ENCODE data around the gene ZNF644. TPM values are rescaled to one million over a fixed set of nuclear protein-coding genes. Genes with fewer than 3 reads are reported as not detected.
"Not testable (repeated sequence)": the region's sequence is repeated elsewhere in the genome, so short reads cannot be mapped to it uniquely, and the experiment has no call there.

Gene ZNF644
- polyA plus RNA-seq = 10 to 100 TPM; 32.6 to 53.9 (median 34.0) TPM

DNA sequence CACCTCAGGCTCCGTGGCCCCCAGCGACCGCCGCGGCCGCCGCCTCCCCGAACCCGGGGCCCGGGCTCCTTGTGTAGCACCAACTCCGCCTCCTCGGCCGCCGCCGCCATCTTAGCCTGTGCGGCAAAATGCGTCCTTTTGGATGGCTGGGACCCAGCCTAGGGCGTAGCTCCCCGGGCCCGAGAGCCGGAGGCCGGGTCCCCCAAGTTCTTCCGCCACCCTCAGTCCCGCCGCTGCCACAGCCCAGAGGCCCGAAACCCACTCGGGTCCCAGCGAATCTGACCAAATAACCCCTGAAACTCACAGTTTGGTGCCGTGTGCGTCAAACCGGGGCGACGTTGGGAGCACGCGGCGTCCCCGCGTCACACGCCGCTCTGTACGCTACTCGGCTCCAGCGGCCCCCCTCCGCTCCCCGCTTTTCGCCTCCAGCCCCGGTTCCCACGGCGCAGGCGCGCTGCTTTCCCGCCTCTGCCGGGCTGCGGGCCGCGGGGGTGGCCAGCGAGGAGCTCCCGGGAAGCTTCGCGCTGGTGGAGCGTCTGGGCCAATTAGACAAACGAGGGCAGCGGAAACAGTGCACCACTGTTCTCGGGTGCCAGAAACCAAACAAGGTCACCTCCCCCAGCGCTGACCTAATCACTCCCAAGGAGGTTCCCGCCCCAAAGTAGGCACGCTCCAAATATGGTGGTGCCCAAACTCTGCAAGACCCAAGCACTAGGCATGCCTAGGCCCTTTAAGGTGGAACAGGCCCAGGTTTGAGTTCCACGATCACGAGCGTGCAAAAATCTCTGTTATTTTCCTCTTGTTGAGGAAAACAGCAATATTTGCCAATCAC, at the start of gene ZNF644:
TSS of gene ZNF644 (minus strand) at position 350 of the 832 bp plus-strand sequence. CDS start 39,682 bp downstream, outside the sequence.
- peak; percentile 92 to 94 (median 93) for DNase-seq
- H3K4me3 Mint-ChIP-seq = peak within 1 kb of the TSS; percentile 89 to 96 (median 95)
- peaks cover 8 to 16% (median 13%) of the 10 kb centered on the region in 3 donors for H3K27me3 Mint-ChIP-seq (ENCODE audit: low read depth in 3 of 3)
- peaks cover 48 to 59% of the 10 kb centered on the region in 2 donors for H3K4me1 Mint-ChIP-seq
- H3K36me3 Mint-ChIP-seq = no peaks in the 10 kb centered on the region
- no peaks in the 10 kb centered on the region for H3K9me3 Mint-ChIP-seq
- H3K27ac Mint-ChIP-seq = peak within 1 kb of the TSS; percentile 97 to 99 (median 98)

DNA sequence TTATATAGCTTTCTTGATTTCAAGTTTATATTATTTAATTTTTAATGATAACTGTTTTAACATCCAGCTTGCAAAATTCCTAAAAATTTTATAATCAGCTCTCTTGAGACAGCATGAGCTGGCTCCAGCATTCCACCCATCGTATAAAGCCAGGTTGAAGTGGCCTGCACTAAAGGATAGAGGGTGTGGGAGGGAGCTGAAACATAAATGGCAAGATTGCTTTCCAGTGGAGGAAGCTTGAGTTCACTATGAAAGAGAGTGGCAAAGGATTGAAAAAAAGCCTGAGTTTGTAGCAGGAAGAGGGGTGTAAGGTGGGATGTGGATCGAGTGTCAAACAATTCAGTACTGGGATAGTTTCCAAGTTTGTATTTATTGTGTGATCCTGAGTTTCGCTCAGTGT, 48.5 kb upstream of the ZNF644 start:
- Mint-ChIP-seq H3K4me3 (no peak overlapping the region), H3K9me3 (no peaks in the 10 kb centered on the region), H3K36me3 (peaks cover 0 to 10% (median 5%) of the 10 kb centered on the region in 3 donors), H3K27me3 (ENCODE audit: low read depth in 3 of 3) (peaks cover 3 to 13% (median 7%) of the 10 kb centered on the region in 3 donors), H3K27ac (no peak overlapping the region), H3K4me1 (no peaks in the 10 kb centered on the region)
- no peak for DNase-seq

DNA sequence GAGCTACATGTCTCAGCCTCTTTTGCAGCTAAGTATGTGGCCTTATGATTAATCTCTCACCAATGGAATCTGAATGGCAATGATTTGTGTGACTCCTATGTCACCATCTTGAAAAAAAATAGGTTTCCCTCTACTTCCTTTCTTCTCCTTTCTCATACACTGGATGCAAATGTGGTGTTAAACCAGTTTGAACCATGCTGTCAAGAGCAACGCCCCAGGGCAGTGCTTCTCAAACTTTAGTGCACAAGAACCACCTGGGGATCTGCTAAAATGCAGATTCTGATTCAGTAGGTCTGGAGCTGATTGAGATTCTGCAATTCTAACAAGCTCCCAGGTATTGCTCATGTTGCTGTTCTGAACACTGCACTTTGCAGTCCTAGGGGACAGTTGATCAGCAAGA, 44.7 kb upstream of the ZNF644 start:
- DNase-seq = no peak
- Mint-ChIP-seq H3K36me3 (peaks cover 0 to 13% (median 5%) of the 10 kb centered on the region in 3 donors), H3K4me3 (no peak overlapping the region), H3K27ac (no peak overlapping the region), H3K4me1 (no peaks in the 10 kb centered on the region), H3K27me3 (ENCODE audit: low read depth in 3 of 3) (peaks cover 2 to 13% (median 7%) of the 10 kb centered on the region in 3 donors), H3K9me3 (no peaks in the 10 kb centered on the region)

DNA sequence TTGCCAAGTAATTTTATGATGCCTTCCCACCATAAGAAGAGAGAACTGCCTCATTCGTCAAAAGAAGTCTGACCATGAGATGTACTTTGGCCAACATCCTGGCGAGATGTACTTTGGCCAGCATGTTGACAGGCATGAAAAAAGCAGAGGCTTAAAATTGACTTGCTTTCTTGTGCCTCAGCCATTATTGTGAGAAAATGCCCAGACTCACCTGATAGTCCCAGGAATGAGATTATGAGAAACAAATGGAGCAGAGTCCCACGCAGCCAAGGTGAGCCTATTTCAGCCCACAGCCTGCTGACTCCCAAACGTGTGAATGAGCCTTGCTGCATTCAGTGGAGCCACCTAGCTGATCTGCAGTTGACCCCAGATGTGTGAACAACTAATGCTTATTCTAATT, 43.5 kb upstream of the ZNF644 start:
- no peak for DNase-seq
- no peak overlapping the region for H3K4me3 Mint-ChIP-seq
- H3K27ac Mint-ChIP-seq = no peak overlapping the region
- H3K27me3 Mint-ChIP-seq (ENCODE audit: low read depth in 3 of 3) = peaks cover 2 to 10% (median 2%) of the 10 kb centered on the region in 3 donors
- H3K9me3 Mint-ChIP-seq = no peaks in the 10 kb centered on the region
- H3K4me1 Mint-ChIP-seq = no peaks in the 10 kb centered on the region
- H3K36me3 Mint-ChIP-seq = peaks cover 0 to 13% (median 5%) of the 10 kb centered on the region in 3 donors

DNA sequence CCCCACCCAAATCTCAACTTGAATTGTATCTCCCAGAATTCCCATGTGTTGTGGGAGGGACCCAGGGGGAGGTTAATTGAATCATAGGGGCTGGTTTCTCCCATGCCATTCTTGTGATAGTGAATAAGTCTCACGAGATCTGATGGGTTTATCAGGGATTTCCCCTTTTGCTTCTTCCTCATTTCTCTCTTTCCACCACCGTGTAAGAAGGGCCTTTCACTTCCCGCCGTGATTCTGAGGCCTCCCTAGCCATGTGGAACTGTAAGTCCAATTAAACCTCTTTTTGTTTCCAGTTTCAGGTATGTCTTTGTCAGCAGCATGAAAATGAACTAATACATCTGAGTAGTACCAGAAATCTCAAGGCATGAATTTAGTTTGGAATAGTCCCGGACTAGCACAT, 41.6 kb upstream of the ZNF644 start:
- H3K36me3 Mint-ChIP-seq; H3K9me3 Mint-ChIP-seq; H3K27ac Mint-ChIP-seq; DNase-seq; H3K4me1 Mint-ChIP-seq; H3K4me3 Mint-ChIP-seq; H3K27me3 Mint-ChIP-seq (ENCODE audit: low read depth in 3 of 3): not testable (repeated sequence)

DNA sequence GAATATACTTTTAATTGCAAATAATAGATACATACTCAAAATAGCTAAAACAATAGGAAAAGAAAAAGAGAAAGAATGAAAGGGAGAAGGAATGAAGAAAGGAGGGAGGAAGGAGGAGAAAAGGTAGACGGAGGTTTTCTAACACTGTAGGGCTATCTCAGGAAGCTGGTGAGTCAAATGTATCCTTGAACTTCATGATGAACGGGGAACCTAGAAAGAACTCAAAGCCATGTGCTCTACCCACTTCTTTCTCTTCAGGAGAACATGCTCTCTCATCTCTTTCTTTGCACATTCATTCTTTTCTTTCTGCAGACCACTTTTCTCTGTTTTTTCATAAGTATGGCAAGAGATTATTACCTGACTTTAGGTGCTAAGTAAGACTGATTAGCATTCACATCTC, 37.3 kb upstream of the ZNF644 start:
- peaks cover 0 to 3% (median 0%) of the 10 kb centered on the region in 3 donors for H3K36me3 Mint-ChIP-seq
- H3K9me3 Mint-ChIP-seq = peaks cover 0 to 2% (median 0%) of the 10 kb centered on the region in 6 donors
- no peak for DNase-seq
- H3K4me1 Mint-ChIP-seq = no peaks in the 10 kb centered on the region
- H3K27ac Mint-ChIP-seq = no peak overlapping the region
- H3K27me3 Mint-ChIP-seq (ENCODE audit: low read depth in 3 of 3) = peaks cover 0 to 3% (median 3%) of the 10 kb centered on the region in 3 donors
- no peak overlapping the region for H3K4me3 Mint-ChIP-seq

DNA sequence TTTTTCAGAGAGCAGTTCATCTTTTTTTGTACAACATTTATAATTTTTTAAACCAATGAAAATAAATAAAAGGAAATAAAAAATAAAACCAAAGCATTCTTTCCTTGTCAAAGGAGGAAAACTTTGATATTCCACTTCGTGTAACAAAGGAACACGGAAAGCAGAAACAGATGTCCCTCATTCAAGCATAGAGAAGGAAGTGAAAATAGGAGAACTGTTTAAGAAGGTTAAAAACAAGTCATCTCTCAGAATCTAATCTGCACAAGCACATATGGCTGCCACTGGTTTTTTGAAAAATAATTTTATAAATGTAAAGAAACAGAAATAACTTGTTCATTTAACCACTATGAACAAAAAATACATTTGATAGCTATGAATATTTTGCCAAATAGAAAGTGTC, 35.9 kb upstream of the ZNF644 start:
- H3K4me1 Mint-ChIP-seq = no peaks in the 10 kb centered on the region
- no peak for DNase-seq
- no peak overlapping the region for H3K4me3 Mint-ChIP-seq
- H3K36me3 Mint-ChIP-seq = peaks cover 0 to 3% (median 0%) of the 10 kb centered on the region in 3 donors
- H3K27me3 Mint-ChIP-seq (ENCODE audit: low read depth in 3 of 3) = peaks cover 0 to 3% (median 1%) of the 10 kb centered on the region in 3 donors
- no peak overlapping the region for H3K27ac Mint-ChIP-seq
- H3K9me3 Mint-ChIP-seq = peaks cover 0 to 2% (median 0%) of the 10 kb centered on the region in 6 donors

DNA sequence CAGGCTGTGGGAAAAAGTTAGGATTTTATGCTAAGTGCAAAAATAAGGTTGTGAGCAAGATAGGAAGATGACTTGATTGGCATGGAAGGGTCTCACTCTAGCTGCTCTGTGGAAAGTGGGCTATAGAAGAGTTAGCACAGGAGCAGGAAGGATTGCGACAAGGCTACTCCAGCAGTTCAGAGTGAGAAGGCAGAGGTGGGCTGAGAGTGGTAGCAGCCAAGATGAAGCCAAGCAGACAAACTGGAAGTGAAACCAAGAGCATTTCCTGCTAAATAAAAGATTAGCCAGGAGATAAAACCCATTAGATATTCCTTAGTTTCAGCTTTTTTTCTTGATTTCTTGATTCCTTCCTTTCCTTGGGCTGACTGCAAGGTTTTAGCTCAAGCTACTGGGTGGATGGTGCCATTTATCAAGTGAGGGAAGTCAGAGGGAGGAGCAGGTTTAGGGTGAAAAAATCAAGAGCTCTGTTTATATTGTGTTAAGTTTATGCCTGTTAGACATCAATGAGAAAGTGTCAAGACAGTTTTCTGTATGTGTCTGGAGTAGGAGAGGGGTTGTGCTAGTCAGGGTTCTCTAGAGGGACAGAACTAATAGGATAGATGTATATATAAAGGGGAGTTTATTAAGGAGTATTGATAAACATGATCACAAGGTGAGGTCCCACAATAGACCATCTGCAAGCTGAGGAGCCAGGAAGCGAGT, 33.1 kb upstream of the ZNF644 start:
- Mint-ChIP-seq H3K36me3 (no peaks in the 10 kb centered on the region), H3K27me3 (ENCODE audit: low read depth in 3 of 3) (peaks cover 0 to 1% (median 0%) of the 10 kb centered on the region in 3 donors), H3K27ac (no peak overlapping the region), H3K4me3 (no peak overlapping the region), H3K4me1 (no peaks in the 10 kb centered on the region), H3K9me3 (no peaks in the 10 kb centered on the region)
- peak in 1 of 3 donors; percentile 1 for DNase-seq

DNA sequence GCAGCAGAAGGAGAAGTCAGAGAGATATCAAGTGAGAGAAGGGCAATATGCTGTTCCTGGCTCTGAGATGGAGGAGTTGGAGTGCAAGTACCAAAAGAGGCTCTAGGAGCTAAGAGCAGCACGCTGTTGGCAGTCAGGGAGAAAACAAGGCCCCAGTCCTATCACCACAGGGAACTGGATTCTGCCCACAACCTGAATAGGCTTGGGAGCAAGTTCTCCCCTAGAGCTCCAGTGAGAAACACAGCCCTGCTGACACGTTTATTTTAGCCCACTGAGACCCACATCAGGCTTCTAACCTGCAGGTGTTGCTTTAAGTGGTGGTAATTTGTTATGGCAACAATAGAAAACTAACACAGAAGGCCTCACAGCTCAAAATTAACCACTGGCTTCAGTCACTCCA, 31.8 kb upstream of the ZNF644 start:
- no peaks in the 10 kb centered on the region for H3K4me1 Mint-ChIP-seq
- no peaks in the 10 kb centered on the region for H3K36me3 Mint-ChIP-seq
- no peak overlapping the region for H3K4me3 Mint-ChIP-seq
- no peak for DNase-seq
- H3K9me3 Mint-ChIP-seq = no peaks in the 10 kb centered on the region
- no peak overlapping the region for H3K27ac Mint-ChIP-seq
- H3K27me3 Mint-ChIP-seq (ENCODE audit: low read depth in 3 of 3) = peaks cover 0 to 3% (median 1%) of the 10 kb centered on the region in 3 donors

DNA sequence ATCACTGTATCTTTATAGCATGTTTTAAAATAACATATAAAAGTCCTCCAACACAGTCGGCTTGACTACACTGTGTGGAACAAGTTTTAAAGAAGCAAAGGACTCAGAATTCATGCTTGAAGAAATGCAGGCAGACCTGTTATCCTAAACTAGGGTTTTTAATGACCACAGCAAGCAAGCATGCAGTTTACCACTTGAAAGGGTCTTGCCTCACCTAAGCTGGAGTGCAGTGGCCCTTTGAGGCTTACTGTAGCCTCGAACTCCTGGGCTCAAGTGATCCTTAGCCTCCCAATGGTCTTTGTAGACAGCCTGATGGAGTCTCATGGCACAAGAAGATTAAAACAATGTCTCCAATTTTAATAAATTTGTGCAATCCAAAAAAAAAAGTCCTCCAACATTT, 27.7 kb upstream of the ZNF644 start:
- H3K27ac Mint-ChIP-seq; H3K4me3 Mint-ChIP-seq; H3K4me1 Mint-ChIP-seq; H3K36me3 Mint-ChIP-seq; DNase-seq; H3K9me3 Mint-ChIP-seq; H3K27me3 Mint-ChIP-seq (ENCODE audit: low read depth in 3 of 3): not testable (repeated sequence)

DNA sequence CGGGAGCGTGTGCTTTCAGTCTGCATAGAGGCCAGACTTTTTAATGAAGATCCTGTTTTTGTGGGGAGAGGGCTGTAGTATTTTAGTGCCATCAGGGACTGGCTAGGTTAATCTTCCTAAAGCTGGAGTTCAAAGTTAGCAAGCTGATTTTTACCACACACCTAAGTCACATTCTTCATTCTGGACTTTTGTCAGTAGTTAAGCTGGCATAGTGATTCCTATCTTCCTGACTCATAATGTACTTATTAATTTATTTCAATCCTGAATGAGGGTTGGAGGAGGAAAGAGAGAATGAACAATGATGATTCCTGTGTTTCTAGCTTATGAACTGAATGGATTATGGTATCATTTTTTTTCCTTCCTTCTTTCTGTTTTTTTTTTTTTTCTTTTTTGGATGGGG, 24.9 kb upstream of the ZNF644 start:
- Mint-ChIP-seq H3K36me3 (no peaks in the 10 kb centered on the region), H3K27ac (no peak overlapping the region), H3K27me3 (ENCODE audit: low read depth in 3 of 3) (peaks cover 2 to 3% (median 2%) of the 10 kb centered on the region in 3 donors), H3K4me1 (no peaks in the 10 kb centered on the region), H3K4me3 (no peak overlapping the region), H3K9me3 (no peaks in the 10 kb centered on the region)
- DNase-seq = no peak

DNA sequence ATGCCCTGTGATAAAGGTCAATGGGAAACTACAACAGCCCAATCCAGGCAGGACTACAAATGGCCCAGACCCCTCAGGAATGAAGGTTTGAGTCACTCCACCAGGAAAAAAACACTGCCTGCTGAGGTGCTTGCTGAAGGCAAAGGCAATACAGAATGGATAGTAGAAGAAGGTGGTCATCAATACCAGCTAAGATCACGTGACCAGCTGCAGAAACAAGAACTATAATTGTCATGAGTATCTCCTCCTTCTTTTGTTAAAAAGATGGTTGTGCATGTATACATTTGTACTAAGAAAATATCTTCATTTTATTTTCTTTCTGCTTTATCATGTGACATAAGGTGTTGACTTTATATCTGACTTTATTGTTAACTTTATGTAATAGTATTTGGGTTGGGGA, 23.4 kb upstream of the ZNF644 start:
- Mint-ChIP-seq H3K9me3 (peaks cover 0 to 10% (median 0%) of the 10 kb centered on the region in 6 donors), H3K27me3 (ENCODE audit: low read depth in 3 of 3) (peaks cover 2 to 3% (median 3%) of the 10 kb centered on the region in 3 donors), H3K36me3 (peaks cover 0 to 4% (median 0%) of the 10 kb centered on the region in 3 donors), H3K4me3 (no peak overlapping the region), H3K4me1 (no peaks in the 10 kb centered on the region), H3K27ac (no peak overlapping the region)
- DNase-seq = no peak

DNA sequence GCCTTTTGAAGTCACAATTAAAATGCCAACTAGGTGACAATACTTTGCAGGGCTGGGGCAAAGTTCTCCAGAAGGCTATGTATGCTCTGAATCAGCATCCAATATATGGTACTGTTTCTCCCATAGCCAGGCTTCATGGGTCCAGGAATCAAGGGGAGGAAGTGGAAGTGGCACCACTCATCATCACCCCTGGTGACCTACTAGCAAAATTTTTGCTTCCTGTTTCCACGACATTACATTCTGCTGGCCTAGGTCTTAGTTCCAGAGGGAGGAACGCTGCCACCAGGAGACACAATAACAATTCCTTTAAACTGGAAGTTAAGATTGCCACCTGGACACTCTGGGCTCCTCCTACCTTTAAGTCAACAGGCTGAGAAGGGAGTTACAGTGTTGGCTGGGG, 22.9 kb upstream of the ZNF644 start:
- not testable (repeated sequence) for H3K4me3 Mint-ChIP-seq; DNase-seq; H3K4me1 Mint-ChIP-seq; H3K27me3 Mint-ChIP-seq (ENCODE audit: low read depth in 3 of 3); H3K36me3 Mint-ChIP-seq; H3K9me3 Mint-ChIP-seq; H3K27ac Mint-ChIP-seq

DNA sequence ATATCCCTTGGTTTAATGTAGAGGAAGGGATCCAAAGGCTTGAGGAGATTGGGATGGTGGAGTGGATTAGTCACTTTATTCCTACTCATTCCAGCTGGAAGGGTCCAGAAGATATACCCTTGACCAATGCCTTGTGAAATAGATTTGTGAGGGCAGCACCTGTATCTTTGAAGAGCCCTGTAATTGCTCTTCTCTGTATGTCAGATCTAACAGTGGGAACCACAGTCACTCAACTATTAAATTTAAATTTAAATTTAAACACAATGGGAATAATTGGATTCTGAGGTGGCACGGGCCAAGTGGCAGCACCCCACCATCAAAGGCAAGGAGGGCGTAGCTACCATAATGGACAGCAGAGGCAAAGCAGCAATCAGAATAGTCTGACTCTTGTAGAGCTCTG, 20.5 kb upstream of the ZNF644 start:
- not testable (repeated sequence) for DNase-seq; H3K4me3 Mint-ChIP-seq; H3K9me3 Mint-ChIP-seq; H3K27me3 Mint-ChIP-seq (ENCODE audit: low read depth in 3 of 3); H3K27ac Mint-ChIP-seq; H3K36me3 Mint-ChIP-seq; H3K4me1 Mint-ChIP-seq

Data from immature natural killer cell (primary cell).